Tibial nerve (tissue), 4 donors: ENCODE measurements around the gene LSS.

Experiments
- CTCF ChIP-seq, 5 experiments: fragments of 200-600 bp in 3 of 5; fragments of 450-650 bp in 2 of 5; sonication (generic) in 3 of 5; IDR thresholded peaks; one replicate each; pipeline ENCODE4 v1.5.1; 2016 to 2019; ENCODE audit warnings: antibody characterized with exemption in 5 of 5, mild to moderate bottlenecking in 3 of 5, moderate library complexity in 2 of 5
- EP300 ChIP-seq, 2 donors: sonication (generic); formaldehyde crosslinking; IDR thresholded peaks; one replicate each; pipeline ENCODE4 v1.6.1; 2017; ENCODE audit warnings: antibody characterized with exemption in 2 of 2, mild to moderate bottlenecking in 1 of 2
- POLR2A ChIP-seq, 2 donors: fragments of 450-650 bp; IDR thresholded peaks; one replicate each; pipeline ENCODE4 v1.6.1; 2017; ENCODE audit warnings: antibody characterized with exemption in 2 of 2, mild to moderate bottlenecking in 2 of 2, moderate library complexity in 2 of 2

- TF ChIP-seq CTCF (IDR thresholded peaks at IDR 0.05) (no peak), POLR2A (IDR thresholded peaks at IDR 0.05) (no peak), EP300 (IDR thresholded peaks at IDR 0.05) (no peak)
These were observed 25.4 kb downstream of the LSS start for GRCh38 chr21:46203203-46203600.
